HepG2 (cell line): ENCODE data around the gene STX7. TPM values are rescaled to one million over a fixed set of nuclear protein-coding genes. Genes with fewer than 3 reads are reported as not detected.

Experiments
- ATAC-seq: fragments of 200-7000 bp; cut with Tn5 transposase; 3 replicates; pipeline ENCODE4 v1.9.1; 2020; ENCODE audit warnings: mild to moderate bottlenecking, moderate library complexity
- BruUV-seq: library from RNA; stranded (reverse); fragments of 400-500 nt; replicated peaks from 2 replicates; lab custom pipeline; 2021; lab: Mats Ljungman, UMichigan
- CTCF ChIA-PET: fragments of 300-600 bp; formaldehyde crosslinking; extraction: SDS; loops from one replicate; lab custom pipeline; 2021; ENCODE audit warnings: low total read pairs, inconsistent platforms, low intra/inter-chr PET ratio; lab: Yijun Ruan, JAX
- POLR2A ChIA-PET: fragments of 350-600 bp; sonication (Branson Sonifier 250); formaldehyde crosslinking; loops from one replicate; lab custom pipeline; 2020; ENCODE audit warnings: antibody characterized with exemption, inconsistent platforms; lab: Yijun Ruan, JAX
- DNase-seq: peaks from one replicate; pipeline ENCODE4 v3.0.0-alpha.2; 2015; ENCODE audit warnings: low spot score
- FAIRE-seq: peaks from 3 replicates; lab custom pipeline; 2011; peaks lifted over from hg19 to GRCh38; lab: Jason Lieb, UNC
- H2AFZ ChIP-seq: one replicate; pipeline ENCODE4 v1.6.1; 2011; ENCODE audit warnings: low read length, inconsistent platforms
- H3K27ac ChIP-seq: fragments of 300-600 bp; 3 replicates; pipeline ENCODE4 v1.8.0; 2011; ENCODE audit warnings: mixed run types, mild to moderate bottlenecking, mixed read lengths, low read length, inconsistent platforms; ENCODE audit not compliant: insufficient read depth; ENCODE audit errors: extremely low read length
- H3K27me3 ChIP-seq, 2 experiments: fragments of 200-600 bp in 1 of 2; 2 replicates in 1 of 2; 3 replicates in 1 of 2; pipeline versions ENCODE4 v1.6.0 to v1.8.0; 2011; ENCODE audit warnings: low read length in 2 of 2, mild to moderate bottlenecking in 2 of 2, moderate library complexity in 2 of 2, inconsistent platforms in 1 of 2; ENCODE audit not compliant: insufficient read depth in 2 of 2, control insufficient read depth in 1 of 2
- H3K36me3 ChIP-seq, 2 experiments: fragments of 200-600 bp in 1 of 2; replicated peaks in 1 of 2; 2 replicates in 1 of 2; 3 replicates in 1 of 2; pipeline versions ENCODE4 v1.5.1 to v1.8.0; 2011; ENCODE audit warnings: low read length in 2 of 2, inconsistent platforms in 1 of 2; ENCODE audit not compliant: insufficient read depth in 2 of 2, control insufficient read depth in 1 of 2
- H3K4me1 ChIP-seq: 2 replicates; pipeline ENCODE4 v1.5.1; 2012; ENCODE audit warnings: low read length, inconsistent platforms; ENCODE audit not compliant: insufficient read depth
- H3K4me2 ChIP-seq: 2 replicates; pipeline ENCODE4 v1.6.0; 2011; ENCODE audit warnings: low read depth, low read length, inconsistent platforms
- H3K4me3 ChIP-seq, 3 experiments: fragments of 200-600 bp in 1 of 3; sonication (generic), shearing (Covaris generic) in 1 of 3; replicated peaks in 1 of 3; 2 replicates each; pipeline ENCODE4 v1.5.1; 2011 to 2016; ENCODE audit warnings: low read length in 3 of 3, inconsistent platforms in 2 of 3, low read depth in 2 of 3, mild to moderate bottlenecking in 2 of 3, control low read depth in 1 of 3, mixed read lengths in 1 of 3; ENCODE audit not compliant: insufficient read depth in 1 of 3
- H3K79me2 ChIP-seq: one replicate; pipeline ENCODE4 v1.6.1; 2011; ENCODE audit warnings: low read length, inconsistent platforms; ENCODE audit not compliant: insufficient read depth
- H3K9ac ChIP-seq: 2 replicates; pipeline ENCODE4 v1.6.0; 2011; ENCODE audit warnings: mild to moderate bottlenecking, low read depth, low read length, inconsistent platforms; ENCODE audit not compliant: insufficient read depth
- H3K9me3 ChIP-seq: 2 replicates; pipeline ENCODE4 v1.5.1; 2012; ENCODE audit warnings: mild to moderate bottlenecking, low read length
- H4K20me1 ChIP-seq: 2 replicates; pipeline ENCODE4 v1.6.0; 2011; ENCODE audit warnings: inconsistent platforms, mild to moderate bottlenecking, low read length, moderate library complexity; ENCODE audit not compliant: insufficient read depth
- HNRNPLL ChIP-seq: fragments of 200-400 bp; formaldehyde crosslinking; IDR thresholded peaks from 2 replicates; pipeline ENCODE4 v1.6.1; 2017; ENCODE audit warnings: mild to moderate bottlenecking, low read depth, low read length; ENCODE audit not compliant: poor library complexity, severe bottlenecking
- ZFX ChIP-seq: sonication (generic); formaldehyde crosslinking; IDR thresholded peaks from 2 replicates; pipeline ENCODE4 v1.4.0; 2020; ENCODE audit warnings: mild to moderate bottlenecking, low read depth, missing genetic modification reagents, moderate library complexity
- ZKSCAN5 ChIP-seq: sonication (generic); formaldehyde crosslinking; IDR thresholded peaks from 2 replicates; pipeline ENCODE4 v1.5.1; 2020; ENCODE audit warnings: mild to moderate bottlenecking, missing genetic modification reagents
- ZNF124 ChIP-seq: sonication (generic); formaldehyde crosslinking; IDR thresholded peaks from 2 replicates; pipeline ENCODE4 v1.4.0; 2020; ENCODE audit warnings: missing genetic modification reagents
- ZNF143 ChIP-seq: sonication (generic); formaldehyde crosslinking; IDR thresholded peaks from 2 replicates; pipeline ENCODE4 v1.4.0; 2020; ENCODE audit warnings: missing genetic modification reagents
- ZNF614 ChIP-seq: IDR thresholded peaks from 2 replicates; pipeline ENCODE4 v1.6.1; 2018; ENCODE audit warnings: missing biosample characterization, missing genetic modification reagents, inconsistent platforms, borderline replicate concordance
- ZSCAN22 ChIP-seq: sonication (generic); formaldehyde crosslinking; IDR thresholded peaks from 2 replicates; pipeline ENCODE4 v1.4.0; 2020; ENCODE audit warnings: mild to moderate bottlenecking, missing genetic modification reagents
- WGBS: methylation state at CpG from one replicate; pipeline ENCODE4 v1.1.6; 2017; ENCODE audit warnings: low lambda C conversion rate; 5-methylcytosine and 5-hydroxymethylcytosine counted together
- in situ Hi-C: cut with HindIII; loops from 2 replicates; pipeline ENCODE4 v1.10.0; 2017; ENCODE audit warnings: low pct_unique_long_range_greater_than_20kb; ENCODE audit not compliant: extremely low pct_ligation_motif_present
- intact Hi-C: fragments of 100-400 bp; cut with micrococcal nuclease; formaldehyde crosslinking; loops from one replicate; pipeline ENCODE4 v1.10.0; 2022; ENCODE audit not compliant: unreplicated experiment
- polyA plus RNA-seq, 8 experiments: library from polyadenylated mRNA; depleted of rRNA in 3 of 8; stranded (reverse) in 7 of 8; unstranded in 1 of 8; fragments of >200 nt; fragmentation: Illumina TruSeq in 4 of 8; extraction: Trizol in 4 of 8; gene quantifications; 2 replicates each; pipeline versions ENCODE4 v1.2.1 to v1.2.3, GENCODE V29; 2011 to 2016; ENCODE audit warnings: low read depth in 4 of 8, missing spikeins in 1 of 8, mixed read lengths in 1 of 8; ENCODE audit not compliant: insufficient read depth in 1 of 8
- total RNA-seq, 5 experiments: library from RNA; depleted of rRNA; stranded (reverse); fragments of >200 nt; fragmentation: Illumina TruSeq; extraction: Trizol; gene quantifications; 2 replicates each; pipeline ENCODE4 v1.2.3, GENCODE V29; 2016; ENCODE audit warnings: low read depth in 1 of 5
- TF ChIP-seq, protein P1 (sequence below): sonication (generic); formaldehyde crosslinking; IDR thresholded peaks from 2 replicates; pipeline ENCODE4 v1.5.1; 2020; ENCODE audit warnings: mild to moderate bottlenecking, missing genetic modification reagents, moderate library complexity
- TF ChIP-seq, protein P2 (sequence below): sonication (generic); formaldehyde crosslinking; IDR thresholded peaks from 2 replicates; pipeline ENCODE4 v1.8.0; 2022; ENCODE audit warnings: missing genetic modification reagents, low read depth, mild to moderate bottlenecking, borderline replicate concordance

STX7 gene
- total and polyA plus RNA-seq, 2 of the 13 experiments (the other 11 are each of a cell fraction or from before 2014, with no cell fraction given): 28.0 to 34.7 TPM

DNA sequence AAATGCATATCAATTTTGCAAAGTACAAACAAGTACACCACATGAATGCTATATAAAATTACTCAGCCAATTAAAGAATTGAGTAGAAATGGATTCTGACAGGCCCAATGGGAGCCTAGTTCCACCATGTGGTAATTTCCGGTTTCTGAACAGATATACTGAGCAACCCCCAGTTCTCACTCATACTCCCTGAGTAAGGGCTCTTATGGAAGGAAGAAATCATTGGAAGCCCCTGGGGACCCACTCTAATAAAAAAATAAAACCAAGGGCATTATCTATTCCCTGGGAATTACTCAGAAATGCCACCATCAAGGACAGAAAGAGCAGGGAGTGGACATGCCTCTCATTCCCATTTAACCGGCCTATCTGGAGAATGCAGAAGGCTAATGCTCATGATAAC lies 34.6 kb downstream of the STX7 start (continued):
- TF ChIP-seq HNRNPLL: no peak
- TF ChIP-seq ZSCAN22 (CRISPR knock-in tag): no peak
- TF ChIP-seq ZKSCAN5 (CRISPR knock-in tag): no peak
- TF ChIP-seq, all 625 proteins: peak for 0

DNA sequence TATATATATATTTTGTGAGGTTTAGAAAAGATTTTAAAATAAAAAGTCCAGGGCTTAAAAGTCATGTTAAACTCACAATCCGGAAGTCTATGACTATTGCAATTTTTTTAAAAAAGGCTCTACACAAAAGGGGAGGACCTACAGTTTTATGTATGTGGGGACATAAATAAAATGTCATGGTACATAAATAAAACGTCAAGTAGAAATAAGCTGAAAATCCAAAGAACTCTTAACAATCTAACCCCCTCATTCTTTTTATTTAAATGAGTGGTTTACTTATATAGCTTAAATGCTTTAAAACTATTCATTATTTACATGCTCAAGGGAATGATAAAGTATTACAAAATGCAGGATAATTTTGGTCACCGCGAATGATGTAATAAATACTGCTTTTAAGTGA lies 36.2 kb downstream of the STX7 start:
- Histone ChIP-seq H3K4me1 (no peaks in the 10 kb centered on the region), H3K9me3 (no peaks in the 10 kb centered on the region), H3K27me3 (no peaks in the 10 kb centered on the region), H3K36me3 (peaks cover 5% of the 10 kb centered on the region in 2 experiments; a peak in 2 of 5 replicates), H3K4me3 (no peak overlapping the region), H3K79me2 (no peaks in the 10 kb centered on the region), H4K20me1 (no peaks in the 10 kb centered on the region), H3K4me2 (no peak overlapping the region), H2AFZ (no peak overlapping the region), H3K9ac (no peak overlapping the region), H3K27ac (no peak overlapping the region)
- ChIA-PET POLR2A (no interaction called here), CTCF (no interaction called here)
- FAIRE-seq (no peak), DNase-seq (no peak), ATAC-seq (no peak)
- intact Hi-C loops: no loop called here
- WGBS: 97% methylated on average over 4 of the region's 4 CpGs
- no TSS peak for BruUV-seq
- no peak for TF ChIP-seq ZNF614 (CRISPR knock-in tag)
- TF ChIP-seq, protein P1, sequence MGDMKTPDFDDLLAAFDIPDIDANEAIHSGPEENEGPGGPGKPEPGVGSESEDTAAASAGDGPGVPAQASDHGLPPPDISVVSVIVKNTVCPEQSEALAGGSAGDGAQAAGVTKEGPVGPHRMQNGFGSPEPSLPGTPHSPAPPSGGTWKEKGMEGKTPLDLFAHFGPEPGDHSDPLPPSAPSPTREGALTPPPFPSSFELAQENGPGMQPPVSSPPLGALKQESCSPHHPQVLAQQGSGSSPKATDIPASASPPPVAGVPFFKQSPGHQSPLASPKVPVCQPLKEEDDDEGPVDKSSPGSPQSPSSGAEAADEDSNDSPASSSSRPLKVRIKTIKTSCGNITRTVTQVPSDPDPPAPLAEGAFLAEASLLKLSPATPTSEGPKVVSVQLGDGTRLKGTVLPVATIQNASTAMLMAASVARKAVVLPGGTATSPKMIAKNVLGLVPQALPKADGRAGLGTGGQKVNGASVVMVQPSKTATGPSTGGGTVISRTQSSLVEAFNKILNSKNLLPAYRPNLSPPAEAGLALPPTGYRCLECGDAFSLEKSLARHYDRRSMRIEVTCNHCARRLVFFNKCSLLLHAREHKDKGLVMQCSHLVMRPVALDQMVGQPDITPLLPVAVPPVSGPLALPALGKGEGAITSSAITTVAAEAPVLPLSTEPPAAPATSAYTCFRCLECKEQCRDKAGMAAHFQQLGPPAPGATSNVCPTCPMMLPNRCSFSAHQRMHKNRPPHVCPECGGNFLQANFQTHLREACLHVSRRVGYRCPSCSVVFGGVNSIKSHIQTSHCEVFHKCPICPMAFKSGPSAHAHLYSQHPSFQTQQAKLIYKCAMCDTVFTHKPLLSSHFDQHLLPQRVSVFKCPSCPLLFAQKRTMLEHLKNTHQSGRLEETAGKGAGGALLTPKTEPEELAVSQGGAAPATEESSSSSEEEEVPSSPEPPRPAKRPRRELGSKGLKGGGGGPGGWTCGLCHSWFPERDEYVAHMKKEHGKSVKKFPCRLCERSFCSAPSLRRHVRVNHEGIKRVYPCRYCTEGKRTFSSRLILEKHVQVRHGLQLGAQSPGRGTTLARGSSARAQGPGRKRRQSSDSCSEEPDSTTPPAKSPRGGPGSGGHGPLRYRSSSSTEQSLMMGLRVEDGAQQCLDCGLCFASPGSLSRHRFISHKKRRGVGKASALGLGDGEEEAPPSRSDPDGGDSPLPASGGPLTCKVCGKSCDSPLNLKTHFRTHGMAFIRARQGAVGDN (CRISPR knock-in tag): no peak
- TF ChIP-seq, protein P2, sequence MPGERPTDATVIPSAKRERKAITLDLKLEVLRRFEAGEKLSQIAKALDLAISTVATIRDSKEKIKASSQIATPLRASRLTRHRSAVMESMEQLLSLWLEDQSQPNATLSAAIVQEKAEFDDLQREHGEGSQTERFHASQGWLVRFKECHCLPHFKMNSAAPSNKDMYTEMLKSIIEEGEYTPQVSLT (CRISPR knock-in tag): no peak
- no peak for TF ChIP-seq ZFX (CRISPR knock-in tag)
- TF ChIP-seq ZNF124 (CRISPR knock-in tag): no peak
- no peak for TF ChIP-seq ZNF143 (CRISPR knock-in tag)
- in situ Hi-C loops: no loop called here
